HT1080 (cell line): ENCODE measurements around the gene AMH. TPM values are rescaled to one million over a fixed set of nuclear protein-coding genes. Genes with fewer than 3 reads are reported as not detected.

ENCODE experiments used
- DNase-seq: peaks from one replicate; pipeline ENCODE4 v3.0.0-alpha.2; 2015; ENCODE audit warnings: low read depth
- total RNA-seq: library from RNA; depleted of rRNA; stranded (reverse); fragments of >200 nt; shearing (Covaris generic); gene quantifications from 2 replicates; pipeline ENCODE4 v1.2.3, GENCODE V29; 2014

AMH gene
- total RNA-seq, 1 experiment from 2014 or later: 7.2 TPM

GRCh38 chr19:2219726-2220125, 29.4 kb upstream of the AMH start:
- no peak for DNase-seq

- no peak for DNase-seq
Measured at GRCh38 chr19:2221250-2221831, 27.8 kb upstream of the AMH start.

GRCh38 chr19:2221918-2222317, 27.2 kb upstream of the AMH start:
- no peak for DNase-seq

GRCh38 chr19:2223391-2223790, 25.7 kb upstream of the AMH start:
- DNase-seq: no peak

- DNase-seq: no peak
Measured at GRCh38 chr19:2223959-2224358, 25.2 kb upstream of the AMH start.

- no peak for DNase-seq
Measured at GRCh38 chr19:2224754-2225349, 24.3 kb upstream of the AMH start.

- no peak for DNase-seq
Measured at GRCh38 chr19:2225415-2226050, 23.6 kb upstream of the AMH start.

GRCh38 chr19:2226051-2226839, 22.9 kb upstream of the AMH start:
- no peak for DNase-seq

GRCh38 chr19:2226840-2227360, 22.2 kb upstream of the AMH start:
- no peak for DNase-seq

- DNase-seq: no peak
Measured at GRCh38 chr19:2227415-2228156, 21.5 kb upstream of the AMH start.

- DNase-seq: no peak
Measured at GRCh38 chr19:2228157-2229030, 20.7 kb upstream of the AMH start.

GRCh38 chr19:2229103-2230032, 19.8 kb upstream of the AMH start:
- DNase-seq: no peak

- no peak for DNase-seq
Measured at GRCh38 chr19:2230033-2230531, 19.0 kb upstream of the AMH start.

GRCh38 chr19:2230807-2231533, 18.2 kb upstream of the AMH start:
- DNase-seq: no peak

- no peak for DNase-seq
Measured at GRCh38 chr19:2231621-2232221, 17.4 kb upstream of the AMH start.

- DNase-seq: no peak
Measured at GRCh38 chr19:2232286-2233151, 16.6 kb upstream of the AMH start.
